GM18526 (cell line): ENCODE data around the gene WDR27.

Experiments used
- POLR2A ChIP-seq: IDR thresholded peaks from 3 replicates; pipeline ENCODE4 v1.6.1; 2011; ENCODE audit not compliant: insufficient read length; ENCODE audit errors: extremely low read depth

The WDR27 gene

DNA sequence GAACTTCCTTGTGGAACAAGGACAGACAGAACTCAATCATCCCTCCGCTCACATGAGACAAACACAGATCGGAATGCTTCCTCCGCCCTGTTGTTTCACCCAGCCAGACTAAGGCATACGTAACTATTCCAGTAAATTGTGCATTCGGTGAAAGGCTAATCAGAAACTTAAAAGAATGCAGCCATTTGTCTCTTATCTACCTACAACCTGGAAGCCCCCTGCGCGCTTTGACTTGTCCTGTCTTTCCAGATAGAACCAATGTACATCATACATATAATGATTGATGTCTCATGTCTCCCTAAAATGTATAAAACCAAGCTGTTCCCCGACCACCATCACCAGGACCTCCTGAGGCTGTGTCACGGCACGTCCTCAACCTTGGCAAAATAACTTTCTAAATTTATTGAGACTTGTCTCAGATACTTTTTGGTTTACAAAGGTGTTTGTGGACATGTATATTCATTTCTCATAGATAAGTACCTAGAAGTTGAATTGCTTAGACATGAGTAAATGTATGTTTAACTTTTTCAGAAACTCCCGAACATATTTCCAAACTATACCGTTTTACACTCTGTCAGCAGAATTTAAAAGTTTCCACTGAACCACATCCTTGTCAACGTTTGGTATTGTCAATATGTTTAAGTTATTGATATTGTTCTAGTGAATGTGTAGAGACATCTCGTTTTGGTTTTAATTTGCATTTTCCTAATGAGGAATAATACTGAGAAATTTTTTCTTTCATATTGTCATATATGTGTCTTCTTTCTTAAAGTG is 250.6 kb downstream of the WDR27 start:
- TF ChIP-seq POLR2A: no peak

DNA sequence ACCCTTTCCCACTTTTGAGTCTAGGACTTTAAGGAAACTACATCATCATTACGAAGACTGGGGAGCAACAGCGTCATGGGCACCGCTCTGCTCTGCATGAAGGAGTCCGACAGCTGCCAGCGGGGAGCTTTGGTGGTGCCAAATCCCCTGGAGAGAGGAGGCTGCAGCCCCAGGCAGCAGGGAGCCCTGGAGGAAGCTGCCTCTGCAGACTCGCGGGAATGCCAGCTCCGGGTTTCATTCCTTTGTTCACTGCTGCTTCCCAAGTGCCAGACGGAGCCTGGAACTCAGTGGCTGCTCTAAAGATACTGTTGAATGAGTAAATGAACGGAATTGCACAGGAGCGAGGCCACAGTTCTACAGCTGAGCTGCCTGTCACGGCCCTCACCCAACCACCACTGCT is 251.7 kb downstream of the WDR27 start:
- no peak for TF ChIP-seq POLR2A

DNA sequence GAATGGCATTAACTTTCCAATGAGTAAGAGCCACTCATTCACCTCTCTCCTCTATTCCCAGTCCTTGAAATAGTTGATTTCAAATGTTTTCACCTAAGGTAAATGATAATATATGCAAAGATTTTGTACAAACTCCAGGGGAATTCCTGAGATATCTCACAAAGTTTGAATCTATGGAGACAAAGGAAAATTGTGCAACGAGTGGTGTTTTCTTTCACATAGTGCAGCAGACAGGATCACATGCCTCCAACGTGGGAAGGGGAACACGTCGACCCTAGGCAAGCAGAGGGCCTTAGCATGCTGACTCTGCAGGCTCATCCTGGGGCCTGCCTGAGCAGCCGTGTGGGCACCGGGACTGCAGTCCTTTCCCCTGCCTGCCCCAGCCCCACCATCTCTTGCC is 252.6 kb downstream of the WDR27 start:
- TF ChIP-seq POLR2A: no peak

DNA sequence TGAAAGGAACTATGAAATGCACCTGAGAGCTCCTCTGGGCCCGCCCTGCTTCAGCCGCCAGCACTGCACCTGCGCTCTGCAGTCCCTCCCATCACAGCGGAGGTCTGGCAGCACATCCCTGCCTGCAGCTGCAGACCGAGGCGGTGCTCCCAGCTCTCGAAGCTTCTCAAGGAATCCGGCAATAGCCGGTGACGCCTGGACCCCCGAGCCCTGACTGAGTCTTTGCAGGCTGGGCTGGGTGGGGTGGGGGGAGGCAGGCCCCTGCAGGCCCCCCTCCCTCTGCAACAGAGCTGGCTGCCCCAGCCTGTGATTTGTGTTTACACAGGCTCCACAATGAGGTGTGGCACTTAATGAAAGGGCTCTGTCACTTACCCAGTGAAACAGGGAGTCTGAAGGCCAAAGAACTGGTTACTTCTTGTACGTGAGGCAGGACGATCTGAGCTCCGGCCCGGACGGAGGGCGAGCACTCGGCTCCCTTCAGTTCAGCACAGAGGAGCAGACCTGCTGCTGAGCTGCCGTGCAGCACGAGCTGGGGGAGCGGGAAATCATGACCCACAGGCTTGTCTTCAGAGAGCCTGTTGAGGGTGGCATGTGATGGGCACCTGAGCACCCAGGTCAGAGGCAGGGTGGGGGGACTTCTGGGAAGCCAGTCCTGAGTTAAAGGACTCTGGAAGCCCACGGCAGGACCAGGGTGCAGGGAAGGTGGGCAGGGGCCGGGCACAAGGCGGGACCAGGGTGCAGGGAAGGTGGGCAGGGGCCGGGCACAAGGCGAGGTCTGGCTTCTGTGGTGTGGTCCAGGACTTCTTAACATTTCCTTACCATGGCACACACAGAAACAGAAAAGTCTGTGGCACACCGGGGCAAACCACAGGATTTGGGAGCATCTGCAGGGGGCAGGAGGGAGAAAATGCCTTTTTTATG is 255.9 kb downstream of the WDR27 start:
- TF ChIP-seq POLR2A: no peak

DNA sequence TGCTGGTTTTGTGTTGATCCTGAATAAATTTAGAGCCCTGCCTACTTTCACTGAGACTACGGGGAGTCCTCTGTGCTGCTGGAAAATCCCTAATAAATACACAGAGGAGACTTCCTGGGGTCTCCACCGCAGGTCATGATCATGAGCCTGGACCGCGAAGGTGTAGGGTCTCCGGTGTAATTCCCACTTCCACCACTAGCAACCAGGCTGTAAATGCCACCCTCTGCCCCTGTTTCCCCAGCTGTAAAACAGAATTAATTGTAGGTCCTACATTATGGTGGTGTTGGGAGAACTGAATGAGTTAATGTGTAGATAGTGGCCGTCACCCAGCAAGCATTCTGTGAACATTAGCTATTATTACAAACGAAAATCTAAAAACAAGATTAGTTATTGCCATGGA is 256.6 kb downstream of the WDR27 start:
- TF ChIP-seq POLR2A: no peak

DNA sequence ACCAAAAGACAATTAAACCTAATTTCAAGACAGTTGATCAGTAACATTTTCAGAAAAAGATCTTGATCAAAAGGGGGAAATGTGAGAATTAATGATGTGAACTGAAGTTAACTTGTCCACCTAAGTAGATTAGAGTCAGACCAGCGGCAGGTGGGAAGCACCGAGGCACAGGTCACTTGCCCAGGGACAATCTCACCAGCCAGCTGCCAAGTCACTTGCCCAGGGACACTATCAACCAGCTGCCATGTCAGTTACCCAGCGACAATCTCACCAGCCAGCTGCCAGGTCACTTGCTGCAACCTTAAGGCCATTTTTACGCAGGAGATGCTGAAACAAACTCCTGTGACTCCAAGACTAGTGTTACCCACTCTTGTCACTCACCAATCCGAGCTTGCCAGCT is 260.5 kb downstream of the WDR27 start:
- no peak for TF ChIP-seq POLR2A

DNA sequence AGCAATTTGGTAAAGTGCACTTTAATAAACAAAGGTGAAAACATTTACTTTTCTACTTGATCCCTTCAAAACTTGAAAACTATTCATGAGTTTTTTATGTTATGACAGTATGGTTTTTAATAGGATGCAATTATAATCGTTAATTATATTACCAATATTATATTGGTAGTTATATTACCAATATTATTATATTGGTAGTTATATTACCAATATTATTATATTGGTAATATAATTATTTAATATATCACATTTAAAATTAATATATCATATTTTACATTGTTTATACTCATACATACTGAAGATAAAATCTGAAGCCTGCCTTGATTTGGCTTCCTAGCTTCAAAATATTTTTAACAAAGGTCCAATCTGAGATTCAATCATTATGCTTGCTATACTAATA is 262.1 kb downstream of the WDR27 start:
- no peak for TF ChIP-seq POLR2A

DNA sequence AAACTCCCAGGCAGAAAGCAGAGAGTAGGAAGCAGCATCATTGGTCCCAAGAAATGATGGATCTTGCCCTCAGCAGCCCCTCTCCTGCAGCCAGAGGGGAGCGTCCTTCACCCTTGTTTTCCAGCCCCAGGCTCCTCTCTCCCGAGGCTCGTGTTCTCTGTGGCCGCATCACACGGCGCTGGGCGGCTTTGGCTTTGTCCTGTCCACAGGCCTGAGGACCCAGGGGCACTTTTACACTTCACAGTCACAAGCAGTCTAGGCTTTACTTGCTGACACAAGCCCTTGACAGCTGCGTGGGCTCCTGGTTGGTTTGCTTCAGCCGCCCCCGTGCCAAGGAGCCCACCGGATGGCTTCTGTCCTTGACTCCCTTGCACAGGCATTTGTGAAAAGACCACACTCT is 272.8 kb downstream of the WDR27 start:
- TF ChIP-seq POLR2A: no peak

DNA sequence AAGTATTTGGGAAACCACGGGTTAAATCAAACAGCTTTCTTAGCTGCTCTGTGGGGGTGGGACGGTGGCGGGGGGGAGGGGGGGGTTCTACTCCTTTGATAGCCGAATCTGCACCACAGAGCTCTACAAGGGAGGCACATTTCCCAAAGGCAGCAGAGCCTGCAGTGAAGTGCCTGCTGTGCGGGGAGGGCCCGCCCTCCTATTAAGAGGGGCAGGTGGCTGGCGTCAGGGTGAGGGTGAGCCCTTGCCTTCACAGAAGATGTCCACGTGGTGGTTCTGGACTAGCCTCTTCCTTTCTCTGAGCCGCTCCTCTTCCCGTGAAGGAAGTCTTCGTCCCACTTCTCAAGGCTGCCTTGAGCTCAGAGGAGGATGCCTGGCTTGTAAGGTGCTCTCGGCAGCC is 273.3 kb downstream of the WDR27 start:
- TF ChIP-seq POLR2A: no peak

DNA sequence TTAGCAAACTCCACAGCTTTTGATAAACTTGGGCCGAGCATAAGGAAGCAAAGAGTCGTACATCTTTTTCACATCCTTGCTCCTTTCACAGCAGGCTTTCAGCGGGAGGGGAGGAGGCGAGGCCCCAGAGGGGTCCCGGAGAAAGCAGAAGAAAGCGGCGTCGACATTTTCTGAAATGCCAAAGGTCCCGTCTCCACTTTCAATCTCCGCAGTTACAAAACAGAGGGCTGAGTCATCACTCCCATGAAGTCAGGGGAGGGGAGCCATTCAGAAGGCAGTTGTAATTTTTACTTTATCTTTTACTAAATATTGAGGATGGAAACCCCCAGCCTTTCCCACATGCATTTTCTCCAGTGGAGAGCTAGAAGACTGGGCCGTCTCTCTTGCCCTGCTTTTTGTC is 274.0 kb downstream of the WDR27 start:
- TF ChIP-seq POLR2A: no peak

DNA sequence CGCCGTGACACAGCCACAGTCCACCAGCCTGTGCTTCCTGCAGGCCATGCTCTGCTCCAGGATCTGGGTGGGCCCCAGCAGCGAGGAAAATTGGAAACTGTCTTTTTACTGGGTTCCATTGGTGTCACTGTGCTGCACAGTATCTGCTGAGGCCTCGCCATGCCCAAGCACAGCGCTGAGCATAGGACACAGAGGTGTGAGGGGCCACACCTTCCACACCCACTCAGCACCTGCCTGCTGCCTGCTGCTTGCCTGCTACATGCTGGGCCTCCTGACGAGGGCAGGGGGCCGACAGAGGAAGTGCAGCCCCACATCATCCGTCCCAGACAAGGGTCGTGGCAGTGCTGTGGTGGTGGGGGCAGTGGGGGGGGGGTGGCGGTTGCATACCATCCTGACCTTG is 275.2 kb downstream of the WDR27 start:
- no peak for TF ChIP-seq POLR2A

DNA sequence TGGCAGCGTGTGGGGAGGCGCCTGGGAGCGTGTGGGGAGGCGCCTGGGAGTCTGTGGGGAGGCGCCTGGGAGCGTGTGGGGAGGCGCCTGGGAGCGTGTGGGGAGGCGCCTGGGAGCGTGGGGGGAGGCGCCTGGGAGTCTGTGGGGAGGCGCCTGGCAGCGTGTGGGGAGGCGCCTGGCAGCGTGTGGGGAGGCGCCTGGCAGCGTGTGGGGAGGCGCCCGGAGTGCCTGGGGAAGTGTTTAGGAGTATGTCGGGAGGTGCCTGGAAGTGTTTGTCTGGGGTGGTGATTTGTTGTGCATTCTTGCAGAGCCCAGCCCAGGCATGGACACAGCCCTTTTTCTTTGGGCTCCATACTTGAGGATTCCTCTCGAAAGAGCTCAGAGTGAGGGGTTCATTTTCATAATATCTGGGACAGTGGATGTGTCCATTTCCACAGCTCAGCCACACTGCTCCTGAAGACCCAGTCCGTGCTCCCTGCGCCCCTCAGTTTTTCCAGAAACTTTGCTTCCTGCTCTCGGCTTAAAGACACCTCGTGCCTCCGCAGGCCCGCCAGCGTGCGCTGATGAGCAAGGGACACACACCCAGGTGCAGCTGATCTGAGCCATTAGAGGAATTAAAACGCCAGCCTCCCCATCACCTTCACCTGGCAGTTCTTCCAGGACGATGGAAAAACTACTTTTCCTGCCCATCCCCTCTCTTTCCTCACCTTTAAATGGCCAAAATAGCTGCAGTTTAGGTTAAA is 276.0 kb downstream of the WDR27 start:
- TF ChIP-seq POLR2A: no peak

DNA sequence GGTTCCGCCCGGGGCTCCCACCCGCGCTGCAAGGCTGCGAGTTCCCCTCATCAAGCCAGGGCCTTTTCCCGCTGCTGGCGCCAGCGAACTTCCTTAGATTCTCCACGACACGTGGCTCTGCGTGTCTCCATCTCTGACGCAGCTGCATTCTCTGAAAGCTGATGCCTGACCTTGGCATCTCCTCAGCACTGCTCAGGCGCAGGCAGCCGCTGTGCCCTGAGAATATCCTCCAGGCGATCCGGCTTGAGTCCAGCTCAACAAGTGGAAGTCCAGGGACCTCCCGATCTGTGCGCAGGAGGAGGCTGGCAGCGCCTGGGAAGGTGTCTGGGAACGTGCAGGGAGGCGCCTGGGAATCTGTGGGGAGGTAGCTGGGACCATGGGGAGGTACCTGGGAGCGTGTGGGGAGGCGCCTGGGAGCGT is 277.0 kb downstream of the WDR27 start:
- TF ChIP-seq POLR2A: no peak

DNA sequence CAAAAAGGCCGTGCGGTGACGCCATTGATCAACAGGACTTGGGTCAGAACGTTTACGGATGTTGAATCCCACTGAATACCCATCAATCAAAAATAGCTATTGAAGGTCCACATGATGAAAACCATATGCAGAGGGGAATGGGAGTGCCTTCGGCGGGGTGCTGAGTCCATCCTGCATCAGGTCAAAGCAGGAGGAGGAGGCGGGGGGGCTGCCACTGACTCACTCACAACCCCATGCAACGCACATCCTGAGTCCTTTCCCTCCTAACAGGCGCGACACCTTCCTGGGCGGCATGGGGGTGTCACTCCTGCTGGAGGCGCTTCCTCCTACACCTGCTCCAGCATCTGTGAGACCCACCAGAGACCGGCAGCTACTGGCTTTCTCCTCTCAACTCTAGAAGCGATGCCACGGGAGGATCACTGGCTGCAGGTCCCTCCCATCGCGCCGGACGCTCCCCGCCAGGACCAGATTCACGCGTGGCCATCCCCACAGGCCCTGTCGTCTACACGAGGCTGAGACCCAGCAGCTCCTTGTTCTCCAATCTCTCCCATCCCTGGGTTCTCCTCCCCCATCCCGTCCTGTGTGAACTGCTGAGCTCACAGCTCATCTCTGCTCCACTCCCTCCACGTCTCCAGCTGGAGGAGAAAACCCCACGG is 277.6 kb downstream of the WDR27 start:
- TF ChIP-seq POLR2A: no peak
